GM12891 (cell line): ENCODE results near the gene MRS2.

Experiments
- POLR2A ChIP-seq: IDR thresholded peaks from 2 replicates; pipeline ENCODE4 v1.6.1; 2011; ENCODE audit warnings: low read depth, low read length, control low read depth
- POLR2AphosphoS5 ChIP-seq: IDR thresholded peaks from 2 replicates; pipeline ENCODE4 v1.6.1; 2011; ENCODE audit warnings: low read depth, low read length, control low read depth
- POU2F2 ChIP-seq: IDR thresholded peaks from 2 replicates; pipeline ENCODE4 v1.6.1; 2011; ENCODE audit warnings: low read depth, mild to moderate bottlenecking, control low read depth, low read length, moderate library complexity
- SPI1 ChIP-seq: IDR thresholded peaks from 2 replicates; pipeline ENCODE4 v1.6.1; 2011; ENCODE audit warnings: low read depth, low read length, control low read depth
- TAF1 ChIP-seq: IDR thresholded peaks from 2 replicates; pipeline ENCODE4 v1.6.1; 2011; ENCODE audit warnings: low read depth, low read length, control low read depth

- TF ChIP-seq POLR2A (no peak), TAF1 (no peak), POLR2AphosphoS5 (no peak), SPI1 (no peak), POU2F2 (no peak)
These were observed 7.9 kb downstream of the MRS2 start for GRCh38 chr6:24410622-24411021.
